SU-DHL-6 (cell line): Measurements from ENCODE around the gene TMEM134.
"Not testable (repeated sequence)": the region's sequence is repeated elsewhere in the genome, so short reads cannot be mapped to it uniquely, and the experiment has no call there.

ENCODE experiments used
- H2AFZ ChIP-seq: fragments of 200-600 bp; sonication (generic); 2 replicates; pipeline ENCODE4 v1.6.1; 2014; ENCODE audit warnings: low read depth, mild to moderate bottlenecking, moderate library complexity, mixed read lengths, antibody characterized with exemption, low read length; ENCODE audit not compliant: severe bottlenecking
- H3F3A ChIP-seq: fragments of 200-600 bp; shearing (Covaris generic); 2 replicates; pipeline ENCODE4 v1.6.0; 2016; ENCODE audit warnings: antibody characterized with exemption, mild to moderate bottlenecking; ENCODE audit not compliant: insufficient read depth
- H3K27ac ChIP-seq: fragments of 200-600 bp; sonication (generic); 2 replicates; pipeline ENCODE4 v1.5.1; 2016; ENCODE audit warnings: low read depth, mild to moderate bottlenecking, low read length, moderate library complexity, mixed read lengths
- H3K27me3 ChIP-seq: fragments of 200-600 bp; sonication (generic), shearing (Covaris generic); 2 replicates; pipeline ENCODE4 v1.6.0; 2014; ENCODE audit warnings: mild to moderate bottlenecking, low read length
- H3K36me3 ChIP-seq: fragments of 200-600 bp; sonication (generic); 2 replicates; pipeline ENCODE4 v1.6.1; 2014; ENCODE audit warnings: mild to moderate bottlenecking, low read length, mixed read lengths
- H3K4me2 ChIP-seq: fragments of 300-600, 200-600 bp; shearing (Covaris generic), sonication (generic); 2 replicates; pipeline ENCODE4 v1.6.0; 2014; ENCODE audit warnings: low read length, low read depth, mild to moderate bottlenecking; ENCODE audit not compliant: poor library complexity, severe bottlenecking
- H3K4me3 ChIP-seq: fragments of 200-600 bp; sonication (generic); 2 replicates; pipeline ENCODE4 v1.5.1; 2014; ENCODE audit warnings: antibody characterized with exemption, low read length, mild to moderate bottlenecking, mixed read lengths; ENCODE audit not compliant: insufficient read depth, poor library complexity, severe bottlenecking
- H3K79me2 ChIP-seq: fragments of 200-600 bp; sonication (generic); 2 replicates; pipeline ENCODE4 v1.6.1; 2014; ENCODE audit warnings: mild to moderate bottlenecking, low read length, moderate library complexity; ENCODE audit not compliant: insufficient read depth
- H3K9ac ChIP-seq: fragments of 200-600 bp; sonication (generic); 2 replicates; pipeline ENCODE4 v1.7.0; 2014; ENCODE audit warnings: mild to moderate bottlenecking, low read length
- H3K9me2 ChIP-seq: fragments of 200-600 bp; sonication (generic); replicated peaks from 2 replicates; pipeline ENCODE4 v1.6.1; 2014; ENCODE audit warnings: low read length; ENCODE audit not compliant: insufficient read depth
- H3K9me3 ChIP-seq: fragments of 200-600 bp; sonication (generic); 2 replicates; pipeline ENCODE4 v1.6.1; 2014; ENCODE audit warnings: low read length, mixed read lengths; ENCODE audit not compliant: insufficient read depth
- H4K20me1 ChIP-seq: fragments of 200-600 bp; sonication (generic); 2 replicates; pipeline ENCODE4 v1.6.1; 2014; ENCODE audit warnings: low read depth, mild to moderate bottlenecking, antibody characterized with exemption, low read length, moderate library complexity, mixed read lengths
- EZH2phosphoT487 ChIP-seq: fragments of 200-600 bp; sonication (generic), shearing (Covaris generic); conservative IDR thresholded peaks from 2 replicates; pipeline ENCODE4 v1.6.1; 2018; ENCODE audit warnings: mild to moderate bottlenecking, antibody characterized with exemption, low read length, moderate library complexity, mixed read lengths
- TF ChIP-seq, protein P1 (sequence below): fragments of 200-600 bp; sonication (generic); IDR thresholded peaks from one replicate; pipeline ENCODE4 v1.5.1; 2017; ENCODE audit warnings: antibody characterized with exemption, mild to moderate bottlenecking, low read length, moderate library complexity; ENCODE audit not compliant: insufficient read depth, poor library complexity, severe bottlenecking

Gene TMEM134

DNA sequence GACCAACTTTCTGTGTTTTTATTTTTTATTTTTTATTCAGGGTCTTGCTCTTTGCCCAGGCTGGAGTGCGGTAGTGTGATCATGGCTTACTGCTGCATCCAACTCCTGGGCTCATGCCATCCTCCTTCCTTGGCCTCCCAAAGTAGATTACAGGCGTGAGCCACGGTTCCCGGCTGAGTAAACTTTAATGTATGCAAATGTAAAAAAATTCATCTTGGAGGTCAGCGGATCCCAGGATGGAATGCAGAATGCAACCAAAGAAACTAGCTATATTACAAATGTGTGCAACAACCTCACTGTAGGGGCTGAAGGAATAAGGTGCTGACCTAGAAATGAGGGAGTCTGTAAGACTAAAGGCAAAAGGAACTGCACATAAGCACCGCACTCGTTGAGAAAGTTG is 45.1 kb upstream of the TMEM134 start:
- H3K9ac ChIP-seq = no peak overlapping the region
- no peak overlapping the region for H3K27ac ChIP-seq
- no peaks in the 10 kb centered on the region for H3F3A ChIP-seq
- no peaks in the 10 kb centered on the region for H3K9me3 ChIP-seq
- TF ChIP-seq EZH2phosphoT487 = no peak
- TF ChIP-seq, protein P1, sequence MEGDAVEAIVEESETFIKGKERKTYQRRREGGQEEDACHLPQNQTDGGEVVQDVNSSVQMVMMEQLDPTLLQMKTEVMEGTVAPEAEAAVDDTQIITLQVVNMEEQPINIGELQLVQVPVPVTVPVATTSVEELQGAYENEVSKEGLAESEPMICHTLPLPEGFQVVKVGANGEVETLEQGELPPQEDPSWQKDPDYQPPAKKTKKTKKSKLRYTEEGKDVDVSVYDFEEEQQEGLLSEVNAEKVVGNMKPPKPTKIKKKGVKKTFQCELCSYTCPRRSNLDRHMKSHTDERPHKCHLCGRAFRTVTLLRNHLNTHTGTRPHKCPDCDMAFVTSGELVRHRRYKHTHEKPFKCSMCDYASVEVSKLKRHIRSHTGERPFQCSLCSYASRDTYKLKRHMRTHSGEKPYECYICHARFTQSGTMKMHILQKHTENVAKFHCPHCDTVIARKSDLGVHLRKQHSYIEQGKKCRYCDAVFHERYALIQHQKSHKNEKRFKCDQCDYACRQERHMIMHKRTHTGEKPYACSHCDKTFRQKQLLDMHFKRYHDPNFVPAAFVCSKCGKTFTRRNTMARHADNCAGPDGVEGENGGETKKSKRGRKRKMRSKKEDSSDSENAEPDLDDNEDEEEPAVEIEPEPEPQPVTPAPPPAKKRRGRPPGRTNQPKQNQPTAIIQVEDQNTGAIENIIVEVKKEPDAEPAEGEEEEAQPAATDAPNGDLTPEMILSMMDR = no peak
- no peak overlapping the region for H2AFZ ChIP-seq
- H3K4me2 ChIP-seq = no peak overlapping the region
- no peaks in the 10 kb centered on the region for H3K9me2 ChIP-seq
- no peaks in the 10 kb centered on the region for H3K79me2 ChIP-seq
- H4K20me1 ChIP-seq = no peaks in the 10 kb centered on the region
- H3K36me3 ChIP-seq = no peaks in the 10 kb centered on the region
- H3K27me3 ChIP-seq = no peaks in the 10 kb centered on the region
- no peak overlapping the region for H3K4me3 ChIP-seq

DNA sequence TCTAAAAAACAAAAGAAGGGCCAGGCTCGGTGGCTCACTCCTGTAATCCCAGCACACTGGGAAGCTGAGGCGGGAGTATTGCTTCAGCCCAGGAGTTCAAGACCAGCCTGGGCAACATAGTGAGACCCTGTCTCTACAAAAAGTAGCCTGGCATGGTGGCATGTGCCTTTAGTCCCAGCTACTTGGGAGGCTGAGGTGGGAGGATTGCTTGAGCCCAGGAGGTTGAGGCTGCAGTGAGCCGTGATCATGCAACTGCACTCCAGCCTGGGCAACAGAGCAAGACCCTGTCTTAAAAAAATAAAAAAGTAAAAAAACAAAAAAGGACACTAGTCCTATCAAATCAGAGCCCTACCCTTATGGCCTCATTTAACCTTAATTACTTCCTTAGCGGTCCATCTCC is 42.5 kb upstream of the TMEM134 start:
- not testable (repeated sequence) for H3K9ac ChIP-seq, H3K4me3 ChIP-seq, H4K20me1 ChIP-seq, H3K27me3 ChIP-seq, H3K4me2 ChIP-seq, H3K79me2 ChIP-seq, H3K9me2 ChIP-seq, H2AFZ ChIP-seq, H3K27ac ChIP-seq, H3K9me3 ChIP-seq, H3K36me3 ChIP-seq, H3F3A ChIP-seq

DNA sequence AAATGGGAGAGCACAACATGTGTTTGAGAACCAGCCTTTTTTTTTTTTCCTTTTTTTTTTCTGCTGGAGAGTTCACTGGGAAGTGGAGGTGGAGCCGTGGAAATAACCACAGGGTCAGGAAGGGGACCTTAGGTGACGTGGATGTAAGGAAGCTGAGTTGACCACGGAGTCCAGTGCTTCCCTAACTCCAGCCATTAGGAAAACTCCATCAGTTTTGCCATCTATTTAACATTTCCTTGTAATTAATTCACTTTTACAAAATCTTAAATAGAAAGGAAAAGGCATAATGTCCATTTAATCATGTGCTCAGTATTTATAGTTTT is 40.9 kb upstream of the TMEM134 start:
- TF ChIP-seq EZH2phosphoT487 = no peak
- TF ChIP-seq, protein P1 = no peak
- H3F3A ChIP-seq = peaks cover 13% of the 10 kb centered on the region
- H3K4me2 ChIP-seq = no peak overlapping the region

DNA sequence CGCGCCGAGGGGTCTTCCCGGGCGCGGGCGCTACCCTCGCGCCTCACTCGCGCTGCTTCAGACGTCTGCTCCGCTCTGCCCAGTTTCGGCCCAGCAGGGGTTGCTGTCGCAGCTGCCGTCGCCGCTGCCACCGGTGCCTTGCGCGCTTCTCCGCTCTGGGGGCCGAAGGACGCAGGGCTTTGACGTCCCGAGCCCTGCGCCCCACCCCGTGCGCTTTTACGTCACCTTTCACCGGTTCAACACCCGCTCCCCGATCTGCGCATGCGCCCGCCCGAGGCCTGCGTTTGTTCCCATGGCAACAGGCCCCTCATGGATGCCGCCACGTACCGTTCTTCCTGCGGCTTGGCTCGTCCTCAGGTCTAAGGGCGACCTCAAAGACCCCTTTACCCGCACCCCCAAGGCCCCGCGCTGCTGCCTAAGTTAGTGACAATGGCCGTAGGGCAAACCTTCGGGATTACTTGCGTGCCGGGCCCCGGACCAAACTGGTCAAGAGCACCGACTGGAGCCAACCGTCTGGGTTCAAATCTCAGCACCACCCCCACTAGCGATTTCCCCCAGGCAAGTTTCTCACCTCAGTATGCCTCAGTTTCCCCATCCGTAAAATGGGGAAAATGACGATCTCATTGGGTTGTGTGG is 39.6 kb upstream of the TMEM134 start:
- Histone ChIP-seq H3K36me3 (no peaks in the 10 kb centered on the region), H3K4me3 (peak overlapping the region; percentile 69), H3F3A (peaks cover 13% of the 10 kb centered on the region), H3K27me3 (no peaks in the 10 kb centered on the region), H4K20me1 (no peaks in the 10 kb centered on the region; the same call in 1 of the 2 replicates), H3K9me2 (no peaks in the 10 kb centered on the region), H3K4me2 (peak overlapping the region; percentile 89), H3K9me3 (no peaks in the 10 kb centered on the region), H2AFZ (peak overlapping the region; percentile 71), H3K27ac (peak overlapping the region; percentile 68), H3K79me2 (peaks cover 20% of the 10 kb centered on the region; the same call in 1 of the 2 replicates), H3K9ac (peak overlapping the region; percentile 65)
- TF ChIP-seq, protein P1 = no peak
- no peak for TF ChIP-seq EZH2phosphoT487

More for the DNA sequence above, 40.9 kb upstream of the TMEM134 start:
- Histone ChIP-seq H3K9me2 (no peaks in the 10 kb centered on the region), H3K27ac (no peak overlapping the region), H2AFZ (no peak overlapping the region), H3K27me3 (no peaks in the 10 kb centered on the region), H3K79me2 (0 out of 2 replicates have a peak, but pooled peaks cover 9% of the 10 kb centered on the region), H3K4me3 (no peak overlapping the region), H3K9me3 (no peaks in the 10 kb centered on the region), H3K9ac (no peak overlapping the region), H3K36me3 (no peaks in the 10 kb centered on the region), H4K20me1 (no peaks in the 10 kb centered on the region)
